Mesendoderm (in vitro differentiated cells): ENCODE data around the gene KIF16B.

ENCODE experiments used
- DNase-seq: peaks from one replicate; pipeline ENCODE4 v3.0.0; 2013
- H2AK5ac ChIP-seq: 2 replicates; pipeline ENCODE4 v1.6.1; 2013; ENCODE audit warnings: low read length, inconsistent platforms
- H2BK120ac ChIP-seq: 2 replicates; pipeline ENCODE4 v1.6.1; 2013; ENCODE audit warnings: low read depth, mild to moderate bottlenecking, low read length, moderate library complexity, mixed read lengths
- H2BK15ac ChIP-seq: replicated peaks from 2 replicates; pipeline ENCODE4 v1.6.1; 2013; ENCODE audit warnings: low read depth, mild to moderate bottlenecking, moderate library complexity
- H2BK5ac ChIP-seq: 2 replicates; pipeline ENCODE4 v1.6.1; 2013; ENCODE audit warnings: low read length, inconsistent platforms
- H3K18ac ChIP-seq: 2 replicates; pipeline ENCODE4 v1.6.1; 2013; ENCODE audit warnings: mild to moderate bottlenecking, low read length, mixed read lengths
- H3K23ac ChIP-seq: one replicate; pipeline ENCODE4 v1.6.1; 2013; ENCODE audit warnings: low read length
- H3K27ac ChIP-seq: 2 replicates; pipeline ENCODE4 v1.5.1; 2013; ENCODE audit warnings: low read depth, mild to moderate bottlenecking, inconsistent platforms, low read length, moderate library complexity
- H3K27me3 ChIP-seq: 2 replicates; pipeline ENCODE4 v1.6.1; 2013; ENCODE audit warnings: low read length, control low read depth, mild to moderate bottlenecking, inconsistent platforms; ENCODE audit not compliant: insufficient read depth, poor library complexity
- H3K36me3 ChIP-seq: 2 replicates; pipeline ENCODE4 v1.6.1; 2013; ENCODE audit warnings: low read length, inconsistent platforms; ENCODE audit not compliant: control insufficient read depth, insufficient read depth
- H3K4ac ChIP-seq: one replicate; pipeline ENCODE4 v1.6.1; 2013; ENCODE audit warnings: low read depth, mild to moderate bottlenecking, low read length, moderate library complexity
- H3K4me1 ChIP-seq: 2 replicates; pipeline ENCODE4 v1.6.1; 2013; ENCODE audit warnings: low read depth, low read length, inconsistent platforms; ENCODE audit not compliant: control insufficient read depth
- H3K4me2 ChIP-seq: 2 replicates; pipeline ENCODE4 v1.6.1; 2013; ENCODE audit warnings: low read length
- H3K4me3 ChIP-seq: 2 replicates; pipeline ENCODE4 v1.5.1; 2013; ENCODE audit warnings: mild to moderate bottlenecking, low read length
- H3K56ac ChIP-seq: one replicate; pipeline ENCODE4 v1.6.1; 2013; ENCODE audit warnings: low read length
- H3K79me1 ChIP-seq: 2 replicates; pipeline ENCODE4 v1.6.1; 2013; ENCODE audit warnings: low read length, inconsistent platforms
- H3K79me2 ChIP-seq: 2 replicates; pipeline ENCODE4 v1.6.1; 2013; ENCODE audit warnings: mild to moderate bottlenecking, low read length; ENCODE audit not compliant: control insufficient read depth, insufficient read depth
- H3K9ac ChIP-seq: 2 replicates; pipeline ENCODE4 v1.6.1; 2013; ENCODE audit warnings: low read length, inconsistent platforms
- H4K5ac ChIP-seq: one replicate; pipeline ENCODE4 v1.6.1; 2013; ENCODE audit warnings: low read length
- H4K8ac ChIP-seq: one replicate; pipeline ENCODE4 v1.6.1; 2013; ENCODE audit warnings: low read depth, mild to moderate bottlenecking, control low read depth, low read length, moderate library complexity
- WGBS: extraction: QIAGEN DNeasy Blood & Tissue Kit; methylation state at CpG from one replicate; pipeline ENCODE4 v1.1.7; 2013; ENCODE audit warnings: low lambda C conversion rate, missing lambda C conversion rate; ENCODE audit not compliant: insufficient coverage; ENCODE audit errors: extremely low coverage; 5-methylcytosine and 5-hydroxymethylcytosine counted together

The KIF16B gene

GRCh38 chr20:16589623-16590022 is 16.4 kb upstream of the KIF16B start:
- no peak overlapping the region for H4K5ac ChIP-seq
- H3K23ac ChIP-seq: no peak overlapping the region
- H3K56ac ChIP-seq: no peak overlapping the region
- H3K18ac ChIP-seq: no peak overlapping the region
- H2BK15ac ChIP-seq: no peak overlapping the region
- H2BK120ac ChIP-seq: no peak overlapping the region
- no peaks in the 10 kb centered on the region for H3K4me1 ChIP-seq
- no peak overlapping the region for H2BK5ac ChIP-seq
- no peak overlapping the region for H2AK5ac ChIP-seq
- no peaks in the 10 kb centered on the region for H3K79me2 ChIP-seq
- H3K9ac ChIP-seq: no peak overlapping the region
- DNase-seq: no peak
- no peaks in the 10 kb centered on the region for H3K27me3 ChIP-seq
- H3K36me3 ChIP-seq: no peaks in the 10 kb centered on the region
- H3K79me1 ChIP-seq: no peaks in the 10 kb centered on the region
- H3K27ac ChIP-seq: no peak overlapping the region
- no peak overlapping the region for H3K4ac ChIP-seq
- no peak overlapping the region for H3K4me2 ChIP-seq
- no peak overlapping the region for H4K8ac ChIP-seq
- no CpG with 5 or more reads among the region's 9 CpGs for WGBS
- H3K4me3 ChIP-seq: no peak overlapping the region

GRCh38 chr20:16588241-16588640 is 15.0 kb upstream of the KIF16B start:
- WGBS: no CpG with 5 or more reads among the region's 5 CpGs
- no peaks in the 10 kb centered on the region for H3K36me3 ChIP-seq
- no peak overlapping the region for H3K18ac ChIP-seq
- H3K9ac ChIP-seq: no peak overlapping the region
- H3K4me1 ChIP-seq: no peaks in the 10 kb centered on the region
- no peaks in the 10 kb centered on the region for H3K79me1 ChIP-seq
- H3K79me2 ChIP-seq: no peaks in the 10 kb centered on the region
- no peak for DNase-seq
- H3K27me3 ChIP-seq: no peaks in the 10 kb centered on the region
- H4K5ac ChIP-seq: no peak overlapping the region
- H3K27ac ChIP-seq: no peak overlapping the region
- H4K8ac ChIP-seq: no peak overlapping the region
- H3K56ac ChIP-seq: no peak overlapping the region
- no peak overlapping the region for H3K4me3 ChIP-seq
- H3K4me2 ChIP-seq: no peak overlapping the region
- H2AK5ac ChIP-seq: no peak overlapping the region
- no peak overlapping the region for H3K4ac ChIP-seq
- no peak overlapping the region for H2BK15ac ChIP-seq
- no peak overlapping the region for H2BK5ac ChIP-seq
- H2BK120ac ChIP-seq: no peak overlapping the region
- no peak overlapping the region for H3K23ac ChIP-seq

GRCh38 chr20:16587066-16587465 is 13.8 kb upstream of the KIF16B start:
- Histone ChIP-seq H3K4me1 (no peaks in the 10 kb centered on the region), H3K18ac (no peak overlapping the region), H2BK5ac (no peak overlapping the region), H3K56ac (no peak overlapping the region), H3K79me2 (no peaks in the 10 kb centered on the region), H2AK5ac (no peak overlapping the region), H3K9ac (no peak overlapping the region), H3K4me3 (no peak overlapping the region), H4K5ac (no peak overlapping the region), H3K79me1 (no peaks in the 10 kb centered on the region), H4K8ac (no peak overlapping the region), H3K4me2 (no peak overlapping the region), H3K27me3 (no peaks in the 10 kb centered on the region), H3K27ac (no peak overlapping the region), H3K23ac (no peak overlapping the region), H2BK15ac (no peak overlapping the region), H3K36me3 (no peaks in the 10 kb centered on the region), H2BK120ac (no peak overlapping the region), H3K4ac (no peak overlapping the region)
- no CpG with 5 or more reads among the region's 2 CpGs for WGBS
- no peak for DNase-seq

- DNase-seq: no peak
- no peak overlapping the region for H3K18ac ChIP-seq
- H3K27ac ChIP-seq: no peak overlapping the region
- no peaks in the 10 kb centered on the region for H3K27me3 ChIP-seq
- no CpG with 5 or more reads among the region's 2 CpGs for WGBS
- no peak overlapping the region for H2BK5ac ChIP-seq
- no peaks in the 10 kb centered on the region for H3K79me1 ChIP-seq
- no peak overlapping the region for H2BK120ac ChIP-seq
- H3K4me1 ChIP-seq: no peaks in the 10 kb centered on the region
- no peak overlapping the region for H2AK5ac ChIP-seq
- H3K79me2 ChIP-seq: no peaks in the 10 kb centered on the region
- no peak overlapping the region for H3K4ac ChIP-seq
- H2BK15ac ChIP-seq: no peak overlapping the region
- H3K56ac ChIP-seq: no peak overlapping the region
- no peak overlapping the region for H3K4me3 ChIP-seq
- no peak overlapping the region for H3K23ac ChIP-seq
- no peak overlapping the region for H4K5ac ChIP-seq
- H3K4me2 ChIP-seq: no peak overlapping the region
- no peak overlapping the region for H3K9ac ChIP-seq
- H3K36me3 ChIP-seq: no peaks in the 10 kb centered on the region
- no peak overlapping the region for H4K8ac ChIP-seq
These were observed 10.2 kb upstream of the KIF16B start for GRCh38 chr20:16583474-16583873.

- H4K8ac ChIP-seq: no peak overlapping the region
- H3K36me3 ChIP-seq: no peaks in the 10 kb centered on the region
- no peak overlapping the region for H3K18ac ChIP-seq
- H4K5ac ChIP-seq: no peak overlapping the region
- no peak overlapping the region for H2AK5ac ChIP-seq
- H3K4me3 ChIP-seq: no peak overlapping the region
- WGBS: no CpG with 5 or more reads among the region's 2 CpGs
- H2BK5ac ChIP-seq: no peak overlapping the region
- DNase-seq: no peak
- no peak overlapping the region for H2BK120ac ChIP-seq
- no peaks in the 10 kb centered on the region for H3K4me1 ChIP-seq
- H3K79me1 ChIP-seq: no peaks in the 10 kb centered on the region
- no peak overlapping the region for H3K4ac ChIP-seq
- H3K4me2 ChIP-seq: no peak overlapping the region
- H3K56ac ChIP-seq: no peak overlapping the region
- no peaks in the 10 kb centered on the region for H3K27me3 ChIP-seq
- no peak overlapping the region for H3K23ac ChIP-seq
- no peak overlapping the region for H3K9ac ChIP-seq
- H3K79me2 ChIP-seq: no peaks in the 10 kb centered on the region
- no peak overlapping the region for H2BK15ac ChIP-seq
- no peak overlapping the region for H3K27ac ChIP-seq
These were observed 8.0 kb upstream of the KIF16B start for GRCh38 chr20:16581241-16581640.

- Histone ChIP-seq H3K27ac (no peak overlapping the region), H3K27me3 (no peaks in the 10 kb centered on the region), H3K36me3 (no peaks in the 10 kb centered on the region), H3K4me3 (no peak overlapping the region), H3K56ac (no peak overlapping the region), H3K79me2 (no peaks in the 10 kb centered on the region), H3K4ac (no peak overlapping the region), H2BK120ac (no peak overlapping the region), H3K79me1 (no peaks in the 10 kb centered on the region), H2BK5ac (no peak overlapping the region), H3K4me2 (no peak overlapping the region), H3K9ac (no peak overlapping the region), H4K8ac (no peak overlapping the region), H3K23ac (no peak overlapping the region), H2BK15ac (no peak overlapping the region), H2AK5ac (no peak overlapping the region), H3K18ac (no peak overlapping the region), H3K4me1 (no peaks in the 10 kb centered on the region), H4K5ac (no peak overlapping the region)
- DNase-seq: no peak
- no CpG with 5 or more reads among the region's 2 CpGs for WGBS
These were observed 7.4 kb upstream of the KIF16B start for GRCh38 chr20:16580620-16581019.
